Osteocyte (in vitro differentiated cells): ENCODE measurements around the gene EVC2. TPM values are rescaled to one million over a fixed set of nuclear protein-coding genes. Genes with fewer than 3 reads are reported as not detected.

Experiments used
- DNase-seq: peaks from one replicate; pipeline ENCODE4 v3.0.0; 2021; ENCODE audit warnings: mixed read lengths; ENCODE audit not compliant: unreplicated experiment; ENCODE audit errors: extremely low spot score
- H3K27ac Mint-ChIP-seq: one replicate; pipeline ENCODE4 v1.8.0; 2021; ENCODE audit warnings: mild to moderate bottlenecking, mixed read lengths; ENCODE audit not compliant: unreplicated experiment
- H3K27me3 Mint-ChIP-seq: one replicate; pipeline ENCODE4 v1.8.0; 2021; ENCODE audit warnings: mixed read lengths; ENCODE audit not compliant: unreplicated experiment
- H3K36me3 Mint-ChIP-seq: one replicate; pipeline ENCODE4 v1.8.0; 2021; ENCODE audit warnings: mixed read lengths; ENCODE audit not compliant: unreplicated experiment
- H3K4me1 Mint-ChIP-seq: one replicate; pipeline ENCODE4 v1.8.0; 2021; ENCODE audit warnings: mixed read lengths; ENCODE audit not compliant: unreplicated experiment
- H3K4me3 Mint-ChIP-seq: one replicate; pipeline ENCODE4 v1.8.0; 2021; ENCODE audit warnings: mild to moderate bottlenecking, moderate library complexity, mixed read lengths; ENCODE audit not compliant: unreplicated experiment
- H3K9me3 Mint-ChIP-seq: one replicate; pipeline ENCODE4 v1.8.0; 2021; ENCODE audit warnings: mixed read lengths; ENCODE audit not compliant: unreplicated experiment
- CTCF ChIP-seq: fragments of 200-600 bp; sonication (generic); IDR thresholded peaks from 2 replicates; pipeline ENCODE4 v1.5.0; 2021; ENCODE audit warnings: antibody characterized with exemption, mild to moderate bottlenecking, moderate library complexity
- total RNA-seq: library from RNA; stranded (reverse); gene quantifications from 2 replicates; pipeline ENCODE4 v1.2.1, GENCODE V29; 2021

Gene EVC2
- total RNA-seq, 1 donor from 2014 or later: 3.1 TPM

GRCh38 chr4:5654791-5655190 lies 53.6 kb downstream of the EVC2 start:
- Mint-ChIP-seq H3K4me3 (no peak overlapping the region), H3K36me3 (peaks cover 4% of the 10 kb centered on the region), H3K27ac (no peak overlapping the region), H3K27me3 (no peaks in the 10 kb centered on the region), H3K4me1 (no peaks in the 10 kb centered on the region), H3K9me3 (no peaks in the 10 kb centered on the region)
- DNase-seq: no peak
- TF ChIP-seq CTCF: no peak

- H3K27ac Mint-ChIP-seq: no peak overlapping the region
- DNase-seq: no peak
- H3K4me3 Mint-ChIP-seq: no peak overlapping the region
- H3K4me1 Mint-ChIP-seq: no peaks in the 10 kb centered on the region
- peaks cover 4% of the 10 kb centered on the region for H3K36me3 Mint-ChIP-seq
- no peak for TF ChIP-seq CTCF
- H3K9me3 Mint-ChIP-seq: no peaks in the 10 kb centered on the region
- H3K27me3 Mint-ChIP-seq: peaks cover 9% of the 10 kb centered on the region
These were observed 57.3 kb downstream of the EVC2 start for GRCh38 chr4:5651089-5651488.

GRCh38 chr4:5650040-5650439 lies 58.3 kb downstream of the EVC2 start:
- no peak for TF ChIP-seq CTCF
- Mint-ChIP-seq H3K27ac (no peak overlapping the region), H3K27me3 (peaks cover 9% of the 10 kb centered on the region), H3K4me1 (no peaks in the 10 kb centered on the region), H3K36me3 (peaks cover 4% of the 10 kb centered on the region), H3K4me3 (no peak overlapping the region), H3K9me3 (no peaks in the 10 kb centered on the region)
- no peak for DNase-seq

- H3K4me1 Mint-ChIP-seq: no peaks in the 10 kb centered on the region
- no peaks in the 10 kb centered on the region for H3K9me3 Mint-ChIP-seq
- H3K36me3 Mint-ChIP-seq: peaks cover 4% of the 10 kb centered on the region
- no peak for DNase-seq
- H3K4me3 Mint-ChIP-seq: no peak overlapping the region
- no peak overlapping the region for H3K27ac Mint-ChIP-seq
- no peak for TF ChIP-seq CTCF
- peaks cover 9% of the 10 kb centered on the region for H3K27me3 Mint-ChIP-seq
These were observed 61.0 kb downstream of the EVC2 start for GRCh38 chr4:5647351-5647750.

- Mint-ChIP-seq H3K27ac (no peak overlapping the region), H3K36me3 (peaks cover 13% of the 10 kb centered on the region), H3K4me1 (peaks cover 25% of the 10 kb centered on the region), H3K4me3 (no peak overlapping the region), H3K9me3 (no peaks in the 10 kb centered on the region), H3K27me3 (no peaks in the 10 kb centered on the region)
- DNase-seq: no peak
- no peak for TF ChIP-seq CTCF
These were observed 68.3 kb downstream of the EVC2 start for GRCh38 chr4:5640096-5640495.
